GM10266 (cell line): ENCODE measurements around the gene ZNF358.
"Not testable (repeated sequence)": the region's sequence is repeated elsewhere in the genome, so short reads cannot be mapped to it uniquely, and the experiment has no call there.

Experiments
- DNase-seq: peaks from one replicate; pipeline ENCODE4 v3.0.0; 2012; ENCODE audit errors: extremely low spot score
- TF ChIP-seq, protein P1 (sequence below): IDR thresholded peaks from 2 replicates; pipeline ENCODE4 v1.5.1; 2012; ENCODE audit warnings: mild to moderate bottlenecking, low read depth; ENCODE audit not compliant: control insufficient read depth, insufficient read depth; ENCODE audit errors: missing control alignments

Gene ZNF358

GRCh38 chr19:7534531-7535046 lies 18.7 kb downstream of the ZNF358 start:
- TF ChIP-seq, protein P1, sequence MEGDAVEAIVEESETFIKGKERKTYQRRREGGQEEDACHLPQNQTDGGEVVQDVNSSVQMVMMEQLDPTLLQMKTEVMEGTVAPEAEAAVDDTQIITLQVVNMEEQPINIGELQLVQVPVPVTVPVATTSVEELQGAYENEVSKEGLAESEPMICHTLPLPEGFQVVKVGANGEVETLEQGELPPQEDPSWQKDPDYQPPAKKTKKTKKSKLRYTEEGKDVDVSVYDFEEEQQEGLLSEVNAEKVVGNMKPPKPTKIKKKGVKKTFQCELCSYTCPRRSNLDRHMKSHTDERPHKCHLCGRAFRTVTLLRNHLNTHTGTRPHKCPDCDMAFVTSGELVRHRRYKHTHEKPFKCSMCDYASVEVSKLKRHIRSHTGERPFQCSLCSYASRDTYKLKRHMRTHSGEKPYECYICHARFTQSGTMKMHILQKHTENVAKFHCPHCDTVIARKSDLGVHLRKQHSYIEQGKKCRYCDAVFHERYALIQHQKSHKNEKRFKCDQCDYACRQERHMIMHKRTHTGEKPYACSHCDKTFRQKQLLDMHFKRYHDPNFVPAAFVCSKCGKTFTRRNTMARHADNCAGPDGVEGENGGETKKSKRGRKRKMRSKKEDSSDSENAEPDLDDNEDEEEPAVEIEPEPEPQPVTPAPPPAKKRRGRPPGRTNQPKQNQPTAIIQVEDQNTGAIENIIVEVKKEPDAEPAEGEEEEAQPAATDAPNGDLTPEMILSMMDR: peak; percentile 21
- peak; percentile 75 for DNase-seq

- TF ChIP-seq, protein P1: no peak
- peak; percentile 96 for DNase-seq
These were observed 19.4 kb downstream of the ZNF358 start, which contains the start of gene PNPLA6 for GRCh38 chr19:7535047-7535997. PNPLA6 (plus strand) TSS chr19:7535717; CDS start chr19:7535789, 72 bp downstream.

DNA sequence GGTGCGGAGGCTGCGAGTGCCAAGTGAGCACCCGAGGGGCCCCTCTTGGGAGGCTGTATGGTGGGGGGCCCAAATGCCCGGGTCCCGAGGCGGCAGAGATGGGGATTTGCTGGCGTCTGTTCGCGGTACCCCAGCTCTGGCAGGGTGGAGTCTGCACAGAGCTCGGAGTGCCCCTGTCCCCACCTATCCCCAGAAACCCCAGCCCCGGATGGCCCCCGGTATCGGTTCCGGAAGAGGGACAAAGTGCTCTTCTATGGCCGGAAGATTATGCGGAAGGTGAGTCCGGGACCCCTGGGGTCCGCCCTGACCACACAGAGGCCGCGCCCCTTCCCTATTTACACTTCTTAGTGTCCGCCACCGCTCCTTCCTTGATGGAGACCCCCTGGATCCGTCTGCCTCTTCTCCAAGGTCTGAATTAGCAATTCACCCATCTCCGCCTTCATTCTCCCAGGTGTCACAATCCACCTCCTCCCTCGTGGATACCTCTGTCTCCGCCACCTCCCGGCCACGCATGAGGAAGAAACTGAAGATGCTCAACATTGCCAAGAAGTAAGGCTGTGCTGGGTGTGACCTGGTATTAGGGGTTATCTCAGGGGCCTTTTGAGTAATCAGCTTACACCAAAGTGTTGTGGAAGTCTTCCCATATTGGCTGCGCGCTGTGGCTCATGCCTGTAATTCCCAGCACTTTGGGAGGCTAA lies 20.2 kb downstream of the ZNF358 start:
- TF ChIP-seq, protein P1: no peak
- peak; percentile 68 for DNase-seq

DNA sequence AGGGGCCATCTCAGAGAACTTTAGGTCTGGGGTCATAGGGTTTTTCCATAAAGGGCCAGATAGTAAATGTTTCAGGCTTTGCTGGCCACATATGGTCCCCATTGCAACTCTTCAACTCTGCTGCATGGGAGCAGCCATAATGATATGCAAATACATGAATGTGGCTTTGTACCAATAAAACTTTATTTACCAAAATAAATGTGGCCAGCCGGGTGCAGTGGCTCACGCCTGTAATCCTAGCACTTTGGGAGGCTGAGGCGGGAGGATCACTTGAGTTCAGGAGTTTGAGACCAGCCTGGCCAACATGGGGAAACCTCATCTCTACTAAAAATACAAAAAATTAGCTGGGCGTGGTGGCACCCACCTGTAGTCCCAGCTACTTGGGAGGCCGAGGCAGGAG lies 23.1 kb downstream of the ZNF358 start:
- DNase-seq: not testable (repeated sequence)

DNA sequence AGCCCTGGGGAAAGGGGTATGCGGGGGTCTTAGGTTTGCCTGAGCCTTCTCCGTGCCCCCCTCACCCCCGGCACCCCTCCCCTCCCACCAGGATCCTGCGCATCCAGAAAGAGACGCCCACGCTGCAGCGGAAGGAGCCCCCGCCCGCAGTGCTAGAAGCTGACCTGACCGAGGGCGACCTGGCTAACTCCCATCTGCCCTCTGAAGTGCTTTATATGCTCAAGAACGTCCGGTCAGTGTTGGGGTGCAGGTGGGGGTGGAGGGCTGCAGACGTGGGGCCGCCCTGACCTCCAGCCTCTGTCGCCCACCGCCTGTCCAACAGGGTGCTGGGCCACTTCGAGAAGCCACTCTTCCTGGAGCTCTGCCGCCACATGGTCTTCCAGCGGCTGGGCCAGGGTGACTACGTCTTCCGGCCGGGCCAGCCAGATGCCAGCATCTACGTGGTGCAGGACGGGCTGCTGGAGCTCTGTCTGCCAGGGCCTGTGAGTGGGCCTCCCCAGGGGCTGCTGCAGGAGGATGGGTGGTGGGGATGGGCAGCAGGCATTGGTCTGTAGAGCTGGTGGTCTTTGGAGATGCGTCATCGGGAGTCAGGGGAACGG lies 24.0 kb downstream of the ZNF358 start:
- no peak for DNase-seq
- TF ChIP-seq, protein P1: no peak

- TF ChIP-seq, protein P1: no peak
- DNase-seq: no peak
These were observed 25.0 kb downstream of the ZNF358 start for GRCh38 chr19:7540761-7541474.

- TF ChIP-seq, protein P1: no peak
- no peak for DNase-seq
These were observed 25.5 kb downstream of the ZNF358 start for GRCh38 chr19:7541475-7541824.
